Measurements from ENCODE around the gene TSPOAP1. TPM values are rescaled to one million over a fixed set of nuclear protein-coding genes. Genes with fewer than 3 reads are reported as not detected.

Gene TSPOAP1
- total and polyA plus RNA-seq, 2 of the 13 experiments (the other 11 are each of a cell fraction or from before 2014, with no cell fraction given): not detected

DNA sequence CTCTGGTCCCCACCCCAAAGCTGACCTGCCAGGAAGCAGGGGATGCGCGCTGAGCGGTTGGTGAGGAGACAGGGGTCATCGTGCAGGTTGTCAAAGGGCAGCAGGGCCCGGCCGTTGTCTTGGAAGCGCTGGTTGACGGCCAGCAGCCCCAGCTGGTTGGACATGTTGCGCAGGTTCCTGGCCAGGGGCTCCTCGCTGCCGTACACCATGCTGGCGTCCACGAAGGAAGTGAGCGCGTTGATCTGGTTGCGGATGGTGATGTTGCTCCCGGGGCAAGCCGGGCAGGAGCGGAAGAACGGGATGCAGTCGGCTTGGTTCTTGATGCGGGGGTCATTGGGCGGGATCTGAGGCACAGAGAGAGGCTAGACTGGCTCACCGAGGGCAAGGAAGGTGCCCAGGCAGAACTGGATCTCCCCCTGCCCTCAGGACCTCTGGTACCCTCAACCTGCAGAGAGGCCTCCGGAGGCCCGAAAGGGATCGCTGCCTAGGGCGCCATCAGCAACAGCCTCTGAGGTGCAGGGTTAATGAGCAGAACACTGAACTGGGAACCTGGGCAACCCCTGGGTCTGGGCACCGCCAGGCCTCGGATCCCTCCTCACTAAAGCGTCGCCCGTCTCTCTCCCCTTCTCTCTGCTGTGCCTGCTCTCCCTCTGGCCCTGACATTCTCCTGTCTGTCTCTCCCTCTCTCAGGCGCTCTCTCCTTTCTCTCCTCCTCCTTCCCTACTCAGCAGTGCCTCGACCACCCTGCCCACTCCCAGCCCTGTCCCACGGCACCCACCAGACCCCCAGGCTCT is 50.6 kb downstream of the TSPOAP1 start:
- Histone ChIP-seq H3K9me3 (ENCODE audit: low read length) (no peaks in the 10 kb centered on the region), H4K20me1 (ENCODE audit: insufficient read depth, low read length) (no peaks in the 10 kb centered on the region), H3K27me3 (ENCODE audit: control insufficient read depth in 1 of 2, insufficient read depth in 2 of 2, low read length in 2 of 2) (peaks cover 17 to 69% of the 10 kb centered on the region in 2 experiments; a peak in 4 of 5 replicates), H3K4me3 (replicated peaks in 1 of 3; ENCODE audit: insufficient read depth in 1 of 3, low read depth in 2 of 3, low read length in 3 of 3) (no peak overlapping the region), H2AFZ (ENCODE audit: low read length) (no peak overlapping the region), H3K27ac (ENCODE audit: extremely low read length, insufficient read depth, low read length) (no peak overlapping the region), H3K9ac (ENCODE audit: insufficient read depth, low read depth, low read length) (no peak overlapping the region), H3K4me2 (ENCODE audit: low read depth, low read length) (no peak overlapping the region), H3K79me2 (ENCODE audit: insufficient read depth, low read length) (no peaks in the 10 kb centered on the region), H3K36me3 (replicated peaks in 1 of 2; ENCODE audit: control insufficient read depth in 1 of 2, insufficient read depth in 2 of 2, low read length in 2 of 2) (no peaks in the 10 kb centered on the region), H3K4me1 (ENCODE audit: insufficient read depth, low read length) (no peaks in the 10 kb centered on the region; the same call in 1 of the 2 replicates)
- POLR2A ChIA-PET: no interaction called here
- 0 out of 2 replicates have a peak, but pooled peaks have one; percentile 29 for TF ChIP-seq MTF2 (CRISPR knock-in tag; IDR thresholded peaks at IDR 0.05; ENCODE audit: borderline replicate concordance)
- TF ChIP-seq GTF2F1 (IDR thresholded peaks at IDR 0.05; ENCODE audit: low read length): no peak
- in situ Hi-C loops (cut with HindIII; ENCODE audit: extremely low pct_ligation_motif_present, low pct_unique_long_range_greater_than_20kb): no loop called here
- no peak; the same call in 2 of the 3 replicates for ATAC-seq
- CTCF ChIA-PET (ENCODE audit: low intra/inter-chr PET ratio, low total read pairs): no interaction called here
- FAIRE-seq: no peak
- no peak for DNase-seq (ENCODE audit: low spot score)
- 59% methylated on average over 36 of the region's 36 CpGs for WGBS (ENCODE audit: low lambda C conversion rate)
- no TSS peak for BruUV-seq (replicated peaks)
- intact Hi-C loops (cut with micrococcal nuclease; ENCODE audit: unreplicated experiment): no loop called here

GRCh38 chr17:58277107-58277801 is 51.3 kb downstream of the TSPOAP1 start:
- intact Hi-C loops (cut with micrococcal nuclease; ENCODE audit: unreplicated experiment) (no loop called here), in situ Hi-C loops (cut with HindIII; ENCODE audit: extremely low pct_ligation_motif_present, low pct_unique_long_range_greater_than_20kb) (no loop called here)
- H2AFZ ChIP-seq (ENCODE audit: low read length): no peak overlapping the region
- no peaks in the 10 kb centered on the region; the same call in 1 of the 2 replicates for H3K4me1 ChIP-seq (ENCODE audit: insufficient read depth, low read length)
- no peak overlapping the region for H3K4me3 ChIP-seq (replicated peaks in 1 of 3; ENCODE audit: insufficient read depth in 1 of 3, low read depth in 2 of 3, low read length in 3 of 3)
- DNase-seq (ENCODE audit: low spot score) (no peak), FAIRE-seq (no peak), ATAC-seq (no peak)
- H3K36me3 ChIP-seq (replicated peaks in 1 of 2; ENCODE audit: control insufficient read depth in 1 of 2, insufficient read depth in 2 of 2, low read length in 2 of 2): no peaks in the 10 kb centered on the region
- ChIA-PET CTCF (ENCODE audit: low intra/inter-chr PET ratio, low total read pairs) (no interaction called here), POLR2A (no interaction called here)
- peaks cover 17 to 76% of the 10 kb centered on the region in 2 experiments; a peak in 4 of 5 replicates for H3K27me3 ChIP-seq (ENCODE audit: control insufficient read depth in 1 of 2, insufficient read depth in 2 of 2, low read length in 2 of 2)
- no peak overlapping the region for H3K4me2 ChIP-seq (ENCODE audit: low read depth, low read length)
- H3K9ac ChIP-seq (ENCODE audit: insufficient read depth, low read depth, low read length): no peak overlapping the region
- H3K79me2 ChIP-seq (ENCODE audit: insufficient read depth, low read length): no peaks in the 10 kb centered on the region
- H4K20me1 ChIP-seq (ENCODE audit: insufficient read depth, low read length): no peaks in the 10 kb centered on the region
- WGBS (ENCODE audit: low lambda C conversion rate): 26% methylated on average over 5 of the region's 5 CpGs
- H3K9me3 ChIP-seq (ENCODE audit: low read length): no peaks in the 10 kb centered on the region
- peak; percentile 61 for TF ChIP-seq STAG1 (CRISPR knock-in tag; IDR thresholded peaks at IDR 0.05)
- TF ChIP-seq, protein P1, sequence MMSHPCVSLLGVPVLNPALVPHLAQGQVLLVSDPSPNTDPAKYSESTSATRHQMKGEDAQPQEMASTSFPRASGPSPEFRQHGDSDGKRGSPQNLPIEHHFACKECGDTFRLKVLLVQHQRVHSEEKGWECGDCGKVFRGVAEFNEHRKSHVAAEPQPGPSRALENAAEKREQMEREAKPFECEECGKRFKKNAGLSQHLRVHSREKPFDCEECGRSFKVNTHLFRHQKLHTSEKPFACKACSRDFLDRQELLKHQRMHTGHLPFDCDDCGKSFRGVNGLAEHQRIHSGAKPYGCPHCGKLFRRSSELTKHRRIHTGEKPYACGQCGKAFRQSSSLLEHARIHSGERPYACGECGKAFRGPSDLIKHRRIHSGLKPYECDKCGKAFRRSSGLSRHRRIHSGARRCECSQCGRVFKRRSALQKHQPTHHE (CRISPR knock-in tag; IDR thresholded peaks at IDR 0.05; ENCODE audit: borderline replicate concordance): no peak
- no peak for TF ChIP-seq PCBP2 (optimal IDR thresholded peaks at IDR 0.05; ENCODE audit: low read depth, low read length, poor library complexity, severe bottlenecking)
- TF ChIP-seq, protein P2, sequence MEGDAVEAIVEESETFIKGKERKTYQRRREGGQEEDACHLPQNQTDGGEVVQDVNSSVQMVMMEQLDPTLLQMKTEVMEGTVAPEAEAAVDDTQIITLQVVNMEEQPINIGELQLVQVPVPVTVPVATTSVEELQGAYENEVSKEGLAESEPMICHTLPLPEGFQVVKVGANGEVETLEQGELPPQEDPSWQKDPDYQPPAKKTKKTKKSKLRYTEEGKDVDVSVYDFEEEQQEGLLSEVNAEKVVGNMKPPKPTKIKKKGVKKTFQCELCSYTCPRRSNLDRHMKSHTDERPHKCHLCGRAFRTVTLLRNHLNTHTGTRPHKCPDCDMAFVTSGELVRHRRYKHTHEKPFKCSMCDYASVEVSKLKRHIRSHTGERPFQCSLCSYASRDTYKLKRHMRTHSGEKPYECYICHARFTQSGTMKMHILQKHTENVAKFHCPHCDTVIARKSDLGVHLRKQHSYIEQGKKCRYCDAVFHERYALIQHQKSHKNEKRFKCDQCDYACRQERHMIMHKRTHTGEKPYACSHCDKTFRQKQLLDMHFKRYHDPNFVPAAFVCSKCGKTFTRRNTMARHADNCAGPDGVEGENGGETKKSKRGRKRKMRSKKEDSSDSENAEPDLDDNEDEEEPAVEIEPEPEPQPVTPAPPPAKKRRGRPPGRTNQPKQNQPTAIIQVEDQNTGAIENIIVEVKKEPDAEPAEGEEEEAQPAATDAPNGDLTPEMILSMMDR (CRISPR knock-in tag; IDR thresholded peaks at IDR 0.05): peak; percentile 45
- BruUV-seq (replicated peaks): no TSS peak
- no peak overlapping the region for H3K27ac ChIP-seq (ENCODE audit: extremely low read length, insufficient read depth, low read length)

Data from HepG2 (cell line).